ENCODE measurements around the gene STK26. TPM values are rescaled to one million over a fixed set of nuclear protein-coding genes. Genes with fewer than 3 reads are reported as not detected.

The STK26 gene
- total RNA-seq, 4 donors from 2014 or later, result 3.8 to 15.7 (median 7.7) TPM

DNA sequence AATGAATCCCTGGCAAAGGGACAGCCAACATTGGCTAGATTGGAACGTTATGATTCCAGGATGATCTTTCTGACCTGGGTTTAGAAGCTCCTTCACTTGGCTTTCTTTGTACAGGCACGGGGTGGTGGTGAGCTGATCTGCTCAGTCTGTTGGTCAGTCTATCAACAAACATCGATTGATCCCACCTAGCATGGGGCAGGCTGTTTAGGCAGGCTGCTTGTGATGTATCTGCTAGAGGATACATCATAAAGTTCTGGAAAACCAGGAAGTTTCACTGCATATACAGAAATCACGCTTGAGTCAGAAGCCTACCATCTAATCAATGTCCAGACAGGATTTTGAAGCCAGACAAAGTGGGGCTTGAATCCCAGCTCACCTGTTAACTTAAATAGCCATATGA, 97.8 kb downstream of the STK26 start:
- H3K27me3 ChIP-seq, result no peaks in the 10 kb centered on the region
- no peaks in the 10 kb centered on the region for H3K4me1 ChIP-seq
- DNase-seq, result no peak
- no peak overlapping the region for H3K4me3 ChIP-seq
- no peaks in the 10 kb centered on the region for H3K36me3 ChIP-seq
- TF ChIP-seq, protein P1, sequence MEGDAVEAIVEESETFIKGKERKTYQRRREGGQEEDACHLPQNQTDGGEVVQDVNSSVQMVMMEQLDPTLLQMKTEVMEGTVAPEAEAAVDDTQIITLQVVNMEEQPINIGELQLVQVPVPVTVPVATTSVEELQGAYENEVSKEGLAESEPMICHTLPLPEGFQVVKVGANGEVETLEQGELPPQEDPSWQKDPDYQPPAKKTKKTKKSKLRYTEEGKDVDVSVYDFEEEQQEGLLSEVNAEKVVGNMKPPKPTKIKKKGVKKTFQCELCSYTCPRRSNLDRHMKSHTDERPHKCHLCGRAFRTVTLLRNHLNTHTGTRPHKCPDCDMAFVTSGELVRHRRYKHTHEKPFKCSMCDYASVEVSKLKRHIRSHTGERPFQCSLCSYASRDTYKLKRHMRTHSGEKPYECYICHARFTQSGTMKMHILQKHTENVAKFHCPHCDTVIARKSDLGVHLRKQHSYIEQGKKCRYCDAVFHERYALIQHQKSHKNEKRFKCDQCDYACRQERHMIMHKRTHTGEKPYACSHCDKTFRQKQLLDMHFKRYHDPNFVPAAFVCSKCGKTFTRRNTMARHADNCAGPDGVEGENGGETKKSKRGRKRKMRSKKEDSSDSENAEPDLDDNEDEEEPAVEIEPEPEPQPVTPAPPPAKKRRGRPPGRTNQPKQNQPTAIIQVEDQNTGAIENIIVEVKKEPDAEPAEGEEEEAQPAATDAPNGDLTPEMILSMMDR (IDR thresholded peaks at IDR 0.05), result no peak
- TF ChIP-seq POLR2A (IDR thresholded peaks at IDR 0.05), result no peak
- H3K9me3 ChIP-seq, result no peaks in the 10 kb centered on the region
- H3K27ac ChIP-seq, result no peak overlapping the region

Other genes with a start within 250 kb of the STK26 start
- gene FRMD7, start 104.7 kb downstream of the STK26 start, total RNA-seq, result not detected
- gene RAP2C, start 196.1 kb downstream of the STK26 start, total RNA-seq, result 10 to 100 TPM; 12.0 to 19.3 (median 18.6) TPM